ENCODE results near the gene CD48.
A peak's percentile ranks its signal among the peaks of the same experiment; 100 is the strongest.
"Not testable (repeated sequence)": the region's sequence is repeated elsewhere in the genome, so short reads cannot be mapped to it uniquely, and the experiment has no call there.

The CD48 gene

GRCh38 chr1:160742428-160743127 lies 31.0 kb upstream of the CD48 start:
- H3K4me3 ChIP-seq (ENCODE audit: low read depth in 1 of 2, low read length in 2 of 2): peak overlapping the region; percentile 29 to 43
- H3K9ac ChIP-seq (ENCODE audit: low read depth in 1 of 2, low read length in 2 of 2): peak overlapping the region in 1 of 2 donors; percentile 35
- H3K27ac ChIP-seq (ENCODE audit: low read depth, low read length): no peak overlapping the region
- peaks cover 0 to 12% of the 10 kb centered on the region in 2 donors for H3K4me1 ChIP-seq (ENCODE audit: control insufficient read depth in 1 of 2, insufficient read depth in 2 of 2, low read length in 2 of 2)
- no peaks in the 10 kb centered on the region for H3K36me3 ChIP-seq (ENCODE audit: control insufficient read depth in 1 of 2, insufficient read depth in 2 of 2, low read length in 2 of 2)
- no peaks in the 10 kb centered on the region for H3K9me3 ChIP-seq (ENCODE audit: control insufficient read depth in 1 of 2, low read length in 2 of 2)
- no peaks in the 10 kb centered on the region for H3K27me3 ChIP-seq (ENCODE audit: control insufficient read depth in 1 of 2, insufficient read depth in 2 of 2, low read length in 2 of 2)

GRCh38 chr1:160741612-160742348 lies 30.2 kb upstream of the CD48 start:
- no peak overlapping the region for H3K27ac ChIP-seq (ENCODE audit: low read depth, low read length)
- H3K9me3 ChIP-seq (ENCODE audit: control insufficient read depth in 1 of 2, low read length in 2 of 2): no peaks in the 10 kb centered on the region
- peak overlapping the region; percentile 3 to 19 for H3K9ac ChIP-seq (ENCODE audit: low read depth in 1 of 2, low read length in 2 of 2)
- H3K36me3 ChIP-seq (ENCODE audit: control insufficient read depth in 1 of 2, insufficient read depth in 2 of 2, low read length in 2 of 2): no peaks in the 10 kb centered on the region
- H3K4me1 ChIP-seq (ENCODE audit: control insufficient read depth in 1 of 2, insufficient read depth in 2 of 2, low read length in 2 of 2): peaks cover 0 to 12% of the 10 kb centered on the region in 2 donors
- no peaks in the 10 kb centered on the region for H3K27me3 ChIP-seq (ENCODE audit: control insufficient read depth in 1 of 2, insufficient read depth in 2 of 2, low read length in 2 of 2)
- H3K4me3 ChIP-seq (ENCODE audit: low read depth in 1 of 2, low read length in 2 of 2): peak overlapping the region; percentile 29 to 53

- H3K4me3 ChIP-seq (ENCODE audit: low read depth in 1 of 2, low read length in 2 of 2): peak overlapping the region; percentile 53 to 54
- H3K27me3 ChIP-seq (ENCODE audit: control insufficient read depth in 1 of 2, insufficient read depth in 2 of 2, low read length in 2 of 2): no peaks in the 10 kb centered on the region
- H3K4me1 ChIP-seq (ENCODE audit: control insufficient read depth in 1 of 2, insufficient read depth in 2 of 2, low read length in 2 of 2): peaks cover 0 to 12% of the 10 kb centered on the region in 2 donors
Measured at GRCh38 chr1:160741092-160741501, 29.5 kb upstream of the CD48 start.

GRCh38 chr1:160740133-160740688 lies 28.6 kb upstream of the CD48 start:
- Histone ChIP-seq H3K27ac (ENCODE audit: low read depth, low read length) (no peak overlapping the region), H3K4me3 (ENCODE audit: low read depth in 1 of 2, low read length in 2 of 2) (peak overlapping the region; percentile 54 to 62)

More at GRCh38 chr1:160741092-160741501, 29.5 kb upstream of the CD48 start:
- no peak overlapping the region for H3K27ac ChIP-seq (ENCODE audit: low read depth, low read length)
- no peaks in the 10 kb centered on the region for H3K36me3 ChIP-seq (ENCODE audit: control insufficient read depth in 1 of 2, insufficient read depth in 2 of 2, low read length in 2 of 2)
- no peaks in the 10 kb centered on the region for H3K9me3 ChIP-seq (ENCODE audit: control insufficient read depth in 1 of 2, low read length in 2 of 2)
- peak overlapping the region; percentile 28 to 47 for H3K9ac ChIP-seq (ENCODE audit: low read depth in 1 of 2, low read length in 2 of 2)

GRCh38 chr1:160739098-160739511 lies 27.5 kb upstream of the CD48 start, which contains the start of gene SLAMF7:
TSS of gene SLAMF7 (plus strand) at chr1:160739247. CDS start at chr1:160739302, 55 bp downstream.
- peak within 1 kb of the TSS; percentile 48 to 62 for H3K4me3 ChIP-seq (ENCODE audit: low read depth in 1 of 2, low read length in 2 of 2)

More at GRCh38 chr1:160740133-160740688, 28.6 kb upstream of the CD48 start:
- Histone ChIP-seq H3K4me1 (ENCODE audit: control insufficient read depth in 1 of 2, insufficient read depth in 2 of 2, low read length in 2 of 2) (peaks cover 0 to 11% of the 10 kb centered on the region in 2 donors), H3K36me3 (ENCODE audit: control insufficient read depth in 1 of 2, insufficient read depth in 2 of 2, low read length in 2 of 2) (no peaks in the 10 kb centered on the region), H3K27me3 (ENCODE audit: control insufficient read depth in 1 of 2, insufficient read depth in 2 of 2, low read length in 2 of 2) (no peaks in the 10 kb centered on the region), H3K9me3 (ENCODE audit: control insufficient read depth in 1 of 2, low read length in 2 of 2) (no peaks in the 10 kb centered on the region), H3K9ac (ENCODE audit: low read depth in 1 of 2, low read length in 2 of 2) (peak overlapping the region; percentile 21 to 47)

GRCh38 chr1:160738271-160738670 lies 26.6 kb upstream of the CD48 start:
- peaks cover 0 to under 1% of the 10 kb centered on the region in 2 donors for H3K4me1 ChIP-seq (ENCODE audit: control insufficient read depth in 1 of 2, insufficient read depth in 2 of 2, low read length in 2 of 2)
- H3K9ac ChIP-seq (ENCODE audit: low read depth in 1 of 2, low read length in 2 of 2): no peak overlapping the region
- no peak overlapping the region for H3K4me3 ChIP-seq (ENCODE audit: low read depth in 1 of 2, low read length in 2 of 2)
- H3K9me3 ChIP-seq (ENCODE audit: control insufficient read depth in 1 of 2, low read length in 2 of 2): no peaks in the 10 kb centered on the region
- no peaks in the 10 kb centered on the region for H3K36me3 ChIP-seq (ENCODE audit: control insufficient read depth in 1 of 2, insufficient read depth in 2 of 2, low read length in 2 of 2)
- no peaks in the 10 kb centered on the region for H3K27me3 ChIP-seq (ENCODE audit: control insufficient read depth in 1 of 2, insufficient read depth in 2 of 2, low read length in 2 of 2)
- H3K27ac ChIP-seq (ENCODE audit: low read depth, low read length): no peak overlapping the region

More at GRCh38 chr1:160739098-160739511, 27.5 kb upstream of the CD48 start, which contains the start of gene SLAMF7:
- Histone ChIP-seq H3K27ac (ENCODE audit: low read depth, low read length) (no peak within 1 kb of the TSS), H3K4me1 (ENCODE audit: control insufficient read depth in 1 of 2, insufficient read depth in 2 of 2, low read length in 2 of 2) (peaks cover 0 to 5% of the 10 kb centered on the region in 2 donors), H3K36me3 (ENCODE audit: control insufficient read depth in 1 of 2, insufficient read depth in 2 of 2, low read length in 2 of 2) (no peaks in the 10 kb centered on the region), H3K27me3 (ENCODE audit: control insufficient read depth in 1 of 2, insufficient read depth in 2 of 2, low read length in 2 of 2) (no peaks in the 10 kb centered on the region), H3K9ac (ENCODE audit: low read depth in 1 of 2, low read length in 2 of 2) (peak within 1 kb of the TSS; percentile 21 to 50), H3K9me3 (ENCODE audit: control insufficient read depth in 1 of 2, low read length in 2 of 2) (no peaks in the 10 kb centered on the region)

GRCh38 chr1:160734301-160734700 lies 22.7 kb upstream of the CD48 start:
- Histone ChIP-seq H3K9ac (ENCODE audit: low read depth in 1 of 2, low read length in 2 of 2) (no peak overlapping the region), H3K4me1 (ENCODE audit: control insufficient read depth in 1 of 2, insufficient read depth in 2 of 2, low read length in 2 of 2) (no peaks in the 10 kb centered on the region), H3K27ac (ENCODE audit: low read depth, low read length) (no peak overlapping the region), H3K27me3 (ENCODE audit: control insufficient read depth in 1 of 2, insufficient read depth in 2 of 2, low read length in 2 of 2) (no peaks in the 10 kb centered on the region), H3K9me3 (ENCODE audit: control insufficient read depth in 1 of 2, low read length in 2 of 2) (peaks cover 0 to 3% of the 10 kb centered on the region in 2 donors), H3K36me3 (ENCODE audit: control insufficient read depth in 1 of 2, insufficient read depth in 2 of 2, low read length in 2 of 2) (no peaks in the 10 kb centered on the region), H3K4me3 (ENCODE audit: low read depth in 1 of 2, low read length in 2 of 2) (no peak overlapping the region)

GRCh38 chr1:160733898-160734297 lies 22.3 kb upstream of the CD48 start:
- Histone ChIP-seq H3K4me3 (ENCODE audit: low read depth in 1 of 2, low read length in 2 of 2) (peak overlapping the region in 1 of 2 donors; percentile 33), H3K9ac (ENCODE audit: low read depth in 1 of 2, low read length in 2 of 2) (no peak overlapping the region), H3K4me1 (ENCODE audit: control insufficient read depth in 1 of 2, insufficient read depth in 2 of 2, low read length in 2 of 2) (no peaks in the 10 kb centered on the region), H3K27me3 (ENCODE audit: control insufficient read depth in 1 of 2, insufficient read depth in 2 of 2, low read length in 2 of 2) (no peaks in the 10 kb centered on the region), H3K9me3 (ENCODE audit: control insufficient read depth in 1 of 2, low read length in 2 of 2) (peaks cover 0 to 3% of the 10 kb centered on the region in 2 donors), H3K36me3 (ENCODE audit: control insufficient read depth in 1 of 2, insufficient read depth in 2 of 2, low read length in 2 of 2) (no peaks in the 10 kb centered on the region), H3K27ac (ENCODE audit: low read depth, low read length) (no peak overlapping the region)

- H3K27ac ChIP-seq (ENCODE audit: low read depth, low read length): no peak overlapping the region
- no peak overlapping the region for H3K4me3 ChIP-seq (ENCODE audit: low read depth in 1 of 2, low read length in 2 of 2)
- peaks cover 0 to 4% of the 10 kb centered on the region in 2 donors for H3K4me1 ChIP-seq (ENCODE audit: control insufficient read depth in 1 of 2, insufficient read depth in 2 of 2, low read length in 2 of 2)
- no peaks in the 10 kb centered on the region for H3K27me3 ChIP-seq (ENCODE audit: control insufficient read depth in 1 of 2, insufficient read depth in 2 of 2, low read length in 2 of 2)
- H3K9me3 ChIP-seq (ENCODE audit: control insufficient read depth in 1 of 2, low read length in 2 of 2): peaks cover 0 to 3% of the 10 kb centered on the region in 2 donors
- H3K36me3 ChIP-seq (ENCODE audit: control insufficient read depth in 1 of 2, insufficient read depth in 2 of 2, low read length in 2 of 2): no peaks in the 10 kb centered on the region
- no peak overlapping the region for H3K9ac ChIP-seq (ENCODE audit: low read depth in 1 of 2, low read length in 2 of 2)
Measured at GRCh38 chr1:160731990-160732389, 20.4 kb upstream of the CD48 start.

- not testable (repeated sequence) for H3K36me3 ChIP-seq (ENCODE audit: control insufficient read depth in 1 of 2, insufficient read depth in 2 of 2, low read length in 2 of 2); H3K4me3 ChIP-seq (ENCODE audit: low read depth in 1 of 2, low read length in 2 of 2); H3K4me1 ChIP-seq (ENCODE audit: control insufficient read depth in 1 of 2, insufficient read depth in 2 of 2, low read length in 2 of 2); H3K27me3 ChIP-seq (ENCODE audit: control insufficient read depth in 1 of 2, insufficient read depth in 2 of 2, low read length in 2 of 2); H3K9me3 ChIP-seq (ENCODE audit: control insufficient read depth in 1 of 2, low read length in 2 of 2); H3K27ac ChIP-seq (ENCODE audit: low read depth, low read length); H3K9ac ChIP-seq (ENCODE audit: low read depth in 1 of 2, low read length in 2 of 2)
Measured at GRCh38 chr1:160731564-160731963, 19.9 kb upstream of the CD48 start.
